CD4-positive, CD25-positive, alpha-beta regulatory T cell (primary cell): ENCODE results near the gene POMGNT2. TPM values are rescaled to one million over a fixed set of nuclear protein-coding genes. Genes with fewer than 3 reads are reported as not detected.
A peak's percentile ranks its signal among the peaks of the same experiment; 100 is the strongest.

Experiments
- ATAC-seq, 2 donors: fragments of 150-1000 bp; cut with Tn5 transposase; one replicate each; pipeline ENCODE4 v1.10.0; 2021; ENCODE audit warnings: low read depth in 2 of 2, moderate number of reproducible peaks in 2 of 2, moderate library complexity in 1 of 2
- DNase-seq, 3 donors: peaks; one replicate each; pipeline versions ENCODE4 v3.0.0 to v3.0.0-alpha.2; 2012 to 2022; ENCODE audit warnings: mixed read lengths in 1 of 3
- H3K27ac ChIP-seq: one replicate; pipeline ENCODE4 v1.7.0; 2013; ENCODE audit warnings: mild to moderate bottlenecking, low read length; ENCODE audit not compliant: insufficient read depth, poor library complexity, severe bottlenecking
- H3K27me3 ChIP-seq: one replicate; pipeline ENCODE4 v1.7.0; 2013; ENCODE audit warnings: low read length; ENCODE audit not compliant: control insufficient read depth, insufficient read depth
- H3K36me3 ChIP-seq: one replicate; pipeline ENCODE4 v1.7.0; 2013; ENCODE audit warnings: mild to moderate bottlenecking, low read length, moderate library complexity; ENCODE audit not compliant: control insufficient read depth, insufficient read depth
- H3K4me1 ChIP-seq: 2 replicates; pipeline ENCODE4 v1.7.0; 2013; ENCODE audit warnings: mild to moderate bottlenecking, low read length; ENCODE audit not compliant: insufficient read depth, control insufficient read depth, poor library complexity, severe bottlenecking
- H3K4me3 ChIP-seq: one replicate; pipeline ENCODE4 v1.7.0; 2013; ENCODE audit warnings: low read depth, mild to moderate bottlenecking, low read length, moderate library complexity
- H3K9me3 ChIP-seq, 2 experiments: 1 replicate in 1 of 2; 2 replicates in 1 of 2; pipeline ENCODE4 v1.7.0; 2013; ENCODE audit warnings: low read length in 2 of 2, mild to moderate bottlenecking in 1 of 2, moderate library complexity in 1 of 2; ENCODE audit not compliant: control insufficient read depth in 2 of 2
- H3K27ac Mint-ChIP-seq, 3 donors: one replicate each; pipeline ENCODE4 v1.8.0; 2020 to 2022; ENCODE audit warnings: mild to moderate bottlenecking in 3 of 3, mixed read lengths in 3 of 3, moderate library complexity in 2 of 3
- H3K27me3 Mint-ChIP-seq: one replicate; pipeline ENCODE4 v1.8.0; 2022; ENCODE audit warnings: mild to moderate bottlenecking, mixed read lengths
- H3K36me3 Mint-ChIP-seq: one replicate; pipeline ENCODE4 v1.8.0; 2020; ENCODE audit warnings: mixed read lengths
- H3K4me1 Mint-ChIP-seq, 4 donors: one replicate each; pipeline ENCODE4 v1.8.0; 2020 to 2022; ENCODE audit warnings: mixed read lengths in 4 of 4, mild to moderate bottlenecking in 1 of 4
- H3K4me3 Mint-ChIP-seq, 4 donors: one replicate each; pipeline ENCODE4 v1.8.0; 2020 to 2022; ENCODE audit warnings: mild to moderate bottlenecking in 4 of 4, mixed read lengths in 4 of 4, moderate library complexity in 3 of 4
- H3K9me3 Mint-ChIP-seq, 7 donors: one replicate each; pipeline ENCODE4 v1.8.0; 2020 to 2022; ENCODE audit warnings: mixed read lengths in 7 of 7, mild to moderate bottlenecking in 3 of 7, moderate library complexity in 2 of 7
- polyA plus RNA-seq, 4 donors: library from polyadenylated mRNA; unstranded; fragments of 300-500 nt; fragmentation: Illumina TruSeq; gene quantifications; one replicate each; pipeline ENCODE4 v1.2.3, GENCODE V29; 2021
- total RNA-seq: library from RNA; stranded (reverse); gene quantifications from one replicate; pipeline ENCODE4 v1.2.3, GENCODE V29; 2022

Gene POMGNT2
- total and polyA plus RNA-seq, 5 donors from 2014 or later, result 1.7 to 6.3 (median 2.9) TPM

DNA sequence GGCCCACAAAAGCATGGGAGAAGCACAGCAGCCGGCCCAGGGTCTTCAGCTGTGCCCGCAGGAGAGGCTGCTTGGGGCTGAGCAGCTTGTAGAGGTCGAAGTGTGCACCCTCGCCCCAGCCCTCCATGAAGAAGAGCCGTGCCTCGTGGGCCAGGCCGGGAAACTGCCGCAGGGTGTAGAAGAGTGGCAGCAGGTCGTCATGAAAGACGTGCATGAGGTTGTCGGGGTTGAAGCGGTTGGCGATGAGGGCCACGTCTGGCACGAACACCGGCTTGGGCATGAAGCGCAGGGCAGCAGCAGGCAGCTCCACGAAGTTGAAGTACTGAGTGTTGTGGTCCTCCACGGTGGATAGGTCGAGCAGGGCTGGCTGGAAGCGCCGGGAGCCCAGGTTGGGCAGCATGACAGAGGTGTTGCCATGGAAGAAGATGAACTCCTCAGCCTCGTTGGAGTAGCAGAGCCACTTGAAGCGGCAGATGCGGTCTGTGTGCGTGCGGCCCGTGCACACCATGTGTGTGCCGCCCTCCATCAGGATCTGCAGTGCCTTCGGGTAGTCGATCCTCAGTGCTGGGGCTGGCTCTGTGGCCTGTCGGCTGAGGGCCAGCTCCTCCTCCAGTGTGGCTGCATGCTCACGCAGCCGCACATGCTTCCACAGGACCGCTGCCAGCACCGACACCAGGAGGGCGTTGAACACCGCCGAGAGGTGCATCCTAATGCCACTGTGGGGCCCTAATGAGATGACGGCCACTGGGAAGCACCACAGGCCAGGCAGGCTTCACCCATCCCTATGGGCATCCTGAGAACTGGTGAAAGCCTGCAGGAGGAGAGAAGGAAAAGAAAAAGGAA is 24.9 kb downstream of the POMGNT2 start:
- Histone ChIP-seq H3K27ac (no peak overlapping the region), H3K36me3 (peaks cover 12% of the 10 kb centered on the region), H3K4me3 (no peak overlapping the region), H3K9me3 (peaks cover 3 to 17% of the 10 kb centered on the region in 2 experiments), H3K4me1 (no peaks in the 10 kb centered on the region), H3K27me3 (no peaks in the 10 kb centered on the region)
- no peak for DNase-seq
- Mint-ChIP-seq H3K4me1 (no peaks in the 10 kb centered on the region), H3K27ac (no peak overlapping the region), H3K36me3 (peaks cover 62% of the 10 kb centered on the region), H3K4me3 (no peak overlapping the region), H3K9me3 (peaks cover 0 to 21% (median 2%) of the 10 kb centered on the region in 7 donors), H3K27me3 (no peaks in the 10 kb centered on the region)
- ATAC-seq, result no peak

DNA sequence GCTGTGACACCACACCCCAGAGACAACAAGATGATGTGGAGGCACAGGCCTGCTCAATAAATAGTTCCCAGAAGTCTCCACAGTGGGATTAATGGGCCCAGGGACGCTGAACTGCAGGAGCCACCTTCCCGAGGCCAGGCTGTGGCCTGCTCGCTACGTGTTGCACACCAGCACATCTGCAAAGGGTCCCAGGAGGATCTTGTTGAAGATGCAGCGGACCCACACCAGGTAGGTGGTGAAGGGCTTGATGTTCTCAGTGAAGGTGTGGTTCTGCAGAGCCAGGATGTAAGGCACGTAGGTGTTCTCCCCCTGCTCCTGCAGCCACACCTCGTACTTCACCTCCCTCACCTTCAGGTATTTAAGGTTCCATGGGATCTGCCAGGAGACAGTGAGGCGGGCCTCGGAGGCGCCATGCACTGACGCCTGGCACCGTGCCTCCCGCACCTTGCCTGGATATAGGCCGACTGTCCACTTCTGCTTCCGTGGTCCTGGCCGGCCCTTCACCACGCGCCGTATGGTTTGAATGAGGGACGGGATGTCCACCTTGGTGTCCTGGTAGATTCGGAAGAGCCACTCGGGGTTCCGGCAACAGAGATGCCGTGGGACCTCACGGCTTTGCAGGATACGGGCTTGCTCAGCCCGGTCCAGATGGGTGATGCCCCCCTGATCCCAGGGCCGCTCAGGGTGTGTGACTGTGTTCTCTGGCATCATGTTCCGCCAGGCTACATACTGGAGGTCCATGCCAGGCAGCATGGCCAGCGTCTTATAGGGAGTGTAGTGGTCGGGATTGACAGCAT is 26.1 kb downstream of the POMGNT2 start:
- Mint-ChIP-seq H3K27me3 (no peaks in the 10 kb centered on the region), H3K4me3 (no peak overlapping the region), H3K4me1 (no peaks in the 10 kb centered on the region), H3K9me3 (peaks cover 0 to 21% (median 2%) of the 10 kb centered on the region in 7 donors), H3K27ac (no peak overlapping the region), H3K36me3 (peaks cover 62% of the 10 kb centered on the region)
- Histone ChIP-seq H3K4me1 (no peaks in the 10 kb centered on the region), H3K36me3 (peaks cover 12% of the 10 kb centered on the region), H3K27me3 (no peaks in the 10 kb centered on the region), H3K27ac (no peak overlapping the region), H3K4me3 (no peak overlapping the region), H3K9me3 (peaks cover 3 to 17% of the 10 kb centered on the region in 2 experiments)
- no peak for DNase-seq
- ATAC-seq, result no peak

DNA sequence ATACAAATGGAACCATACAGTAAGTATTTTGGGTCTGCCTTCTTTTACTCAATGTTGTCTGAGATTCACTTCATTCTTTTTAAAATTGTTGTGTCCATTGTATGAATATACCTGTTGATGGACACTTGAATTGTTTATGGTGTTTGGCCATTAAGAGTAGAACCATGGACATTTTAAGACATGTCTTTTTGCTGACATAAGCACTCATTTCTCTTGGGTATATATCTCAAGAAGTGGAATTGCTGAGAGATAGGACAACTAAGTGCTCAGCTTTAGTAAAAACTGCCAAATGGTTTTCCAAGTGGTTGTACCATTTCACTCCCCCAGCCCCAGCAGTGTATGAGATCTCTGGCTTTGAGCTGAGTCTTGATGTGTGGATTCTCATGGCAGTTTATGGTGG is 28.2 kb downstream of the POMGNT2 start:
- ATAC-seq (no peak), DNase-seq (no peak)
- H3K36me3 ChIP-seq, result peaks cover 12% of the 10 kb centered on the region
- peaks cover 2 to 16% of the 10 kb centered on the region in 2 experiments for H3K9me3 ChIP-seq
- H3K4me3 ChIP-seq, result no peak overlapping the region
- no peaks in the 10 kb centered on the region for H3K4me1 Mint-ChIP-seq
- H3K27me3 ChIP-seq, result no peaks in the 10 kb centered on the region
- no peaks in the 10 kb centered on the region for H3K4me1 ChIP-seq
- H3K27ac ChIP-seq, result no peak overlapping the region
- no peak overlapping the region for H3K27ac Mint-ChIP-seq
- H3K36me3 Mint-ChIP-seq, result peaks cover 45% of the 10 kb centered on the region
- H3K27me3 Mint-ChIP-seq, result no peaks in the 10 kb centered on the region
- H3K9me3 Mint-ChIP-seq, result peaks cover 0 to 8% (median 2%) of the 10 kb centered on the region in 7 donors
- H3K4me3 Mint-ChIP-seq, result no peak overlapping the region

DNA sequence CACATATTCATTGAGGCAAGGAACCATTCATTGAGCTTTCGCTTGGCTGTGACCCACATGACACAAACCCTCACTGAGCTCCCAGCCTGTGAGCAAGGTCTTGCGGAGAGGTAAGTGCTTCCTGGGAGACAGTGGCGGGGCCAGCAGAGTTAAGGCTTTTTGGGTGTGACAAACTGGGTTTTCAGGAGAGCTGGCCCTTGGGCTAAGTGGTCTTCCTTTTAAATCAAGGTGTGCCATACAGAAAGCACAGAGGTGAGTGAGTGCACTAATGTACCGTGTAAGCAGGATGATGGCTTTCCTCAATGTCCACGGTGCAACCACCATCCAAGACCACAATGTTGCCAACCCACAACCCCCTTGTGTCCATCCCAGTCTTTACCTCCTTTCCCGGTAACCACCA is 28.6 kb downstream of the POMGNT2 start:
- Mint-ChIP-seq H3K4me3 (no peak overlapping the region), H3K9me3 (peaks cover 0 to 4% (median 1%) of the 10 kb centered on the region in 7 donors), H3K36me3 (peaks cover 40% of the 10 kb centered on the region), H3K27ac (peak overlapping the region in 1 of 3 donors; percentile 39), H3K4me1 (no peaks in the 10 kb centered on the region), H3K27me3 (no peaks in the 10 kb centered on the region)
- Histone ChIP-seq H3K4me3 (no peak overlapping the region), H3K36me3 (peaks cover 10% of the 10 kb centered on the region), H3K27ac (no peak overlapping the region), H3K27me3 (no peaks in the 10 kb centered on the region), H3K9me3 (peaks cover 0 to 11% of the 10 kb centered on the region in 2 experiments), H3K4me1 (no peaks in the 10 kb centered on the region)
- no peak for DNase-seq
- ATAC-seq, result no peak

DNA sequence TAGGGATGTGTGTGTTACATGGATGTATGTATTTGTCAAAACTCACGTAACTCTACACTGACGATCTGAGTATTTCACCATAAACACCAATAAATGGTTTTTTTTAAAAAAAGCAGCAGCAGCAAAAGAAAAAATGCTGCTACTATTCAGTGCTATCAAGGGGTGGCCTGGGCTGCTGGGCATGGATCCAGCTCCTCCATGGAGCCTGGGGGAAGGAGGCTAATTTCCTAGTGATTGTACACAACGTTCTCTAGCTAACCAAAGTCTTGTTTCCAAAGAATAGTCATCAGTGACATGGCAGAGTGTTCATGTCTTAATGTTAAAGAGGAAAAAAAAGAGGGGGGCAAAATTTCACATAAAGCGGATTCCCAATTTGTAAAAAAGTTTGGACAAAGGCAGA is 29.0 kb downstream of the POMGNT2 start:
- DNase-seq (no peak), ATAC-seq (no peak)
- Mint-ChIP-seq H3K27ac (peak overlapping the region in 1 of 3 donors; percentile 39), H3K36me3 (peaks cover 38% of the 10 kb centered on the region), H3K9me3 (peaks cover 0 to 3% (median 0%) of the 10 kb centered on the region in 7 donors), H3K4me3 (no peak overlapping the region), H3K4me1 (no peaks in the 10 kb centered on the region), H3K27me3 (no peaks in the 10 kb centered on the region)
- Histone ChIP-seq H3K36me3 (peaks cover 7% of the 10 kb centered on the region), H3K27ac (no peak overlapping the region), H3K27me3 (no peaks in the 10 kb centered on the region), H3K4me3 (no peak overlapping the region), H3K9me3 (peaks cover 0 to 7% of the 10 kb centered on the region in 2 experiments), H3K4me1 (no peaks in the 10 kb centered on the region)

DNA sequence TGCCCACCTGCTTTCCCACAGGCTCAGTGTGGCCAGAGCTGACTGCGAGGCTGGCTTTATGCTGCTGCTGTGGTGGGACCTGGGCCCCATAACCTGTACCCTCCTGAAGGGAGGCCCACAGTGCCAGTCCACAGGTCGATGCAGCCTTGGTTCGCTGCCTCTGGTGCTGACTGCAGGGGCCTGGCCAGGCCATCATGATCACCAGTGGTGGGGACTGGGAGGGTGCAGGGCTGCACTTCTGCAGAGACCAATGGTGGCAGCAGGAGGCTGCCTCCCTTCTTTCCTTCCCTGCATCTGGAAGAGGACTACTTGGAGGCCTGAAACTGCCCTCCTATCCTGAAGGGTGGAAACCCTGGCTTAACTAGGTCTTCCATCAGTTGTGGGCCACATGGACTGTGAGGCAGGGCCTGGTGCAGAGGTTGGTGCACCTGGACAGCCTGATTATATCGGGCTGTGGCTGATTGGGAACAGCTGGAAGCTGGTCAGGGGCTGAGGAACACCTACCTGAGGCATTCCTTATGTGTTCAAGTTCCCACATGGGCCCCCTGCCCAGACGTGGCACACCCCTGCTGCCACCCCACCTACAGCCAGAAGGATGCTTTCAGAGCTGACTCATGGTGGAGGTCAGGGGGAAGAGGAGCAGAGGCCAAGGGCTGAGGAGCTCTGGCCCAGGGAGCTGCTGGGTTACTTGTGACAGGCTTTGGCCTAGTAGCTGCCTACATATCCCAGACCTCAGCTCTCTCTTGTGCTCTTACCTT is 29.8 kb downstream of the POMGNT2 start:
- no peaks in the 10 kb centered on the region for H3K9me3 ChIP-seq
- H3K27me3 ChIP-seq, result no peaks in the 10 kb centered on the region
- no peak overlapping the region for H3K27ac ChIP-seq
- no peak overlapping the region for H3K4me3 ChIP-seq
- DNase-seq (no peak), ATAC-seq (no peak)
- Mint-ChIP-seq H3K9me3 (peaks cover 0 to 3% (median 0%) of the 10 kb centered on the region in 7 donors), H3K4me1 (no peaks in the 10 kb centered on the region), H3K27me3 (no peaks in the 10 kb centered on the region), H3K36me3 (peaks cover 36% of the 10 kb centered on the region), H3K4me3 (no peak overlapping the region), H3K27ac (no peak overlapping the region)
- peaks cover 3% of the 10 kb centered on the region for H3K36me3 ChIP-seq
- no peaks in the 10 kb centered on the region for H3K4me1 ChIP-seq

DNA sequence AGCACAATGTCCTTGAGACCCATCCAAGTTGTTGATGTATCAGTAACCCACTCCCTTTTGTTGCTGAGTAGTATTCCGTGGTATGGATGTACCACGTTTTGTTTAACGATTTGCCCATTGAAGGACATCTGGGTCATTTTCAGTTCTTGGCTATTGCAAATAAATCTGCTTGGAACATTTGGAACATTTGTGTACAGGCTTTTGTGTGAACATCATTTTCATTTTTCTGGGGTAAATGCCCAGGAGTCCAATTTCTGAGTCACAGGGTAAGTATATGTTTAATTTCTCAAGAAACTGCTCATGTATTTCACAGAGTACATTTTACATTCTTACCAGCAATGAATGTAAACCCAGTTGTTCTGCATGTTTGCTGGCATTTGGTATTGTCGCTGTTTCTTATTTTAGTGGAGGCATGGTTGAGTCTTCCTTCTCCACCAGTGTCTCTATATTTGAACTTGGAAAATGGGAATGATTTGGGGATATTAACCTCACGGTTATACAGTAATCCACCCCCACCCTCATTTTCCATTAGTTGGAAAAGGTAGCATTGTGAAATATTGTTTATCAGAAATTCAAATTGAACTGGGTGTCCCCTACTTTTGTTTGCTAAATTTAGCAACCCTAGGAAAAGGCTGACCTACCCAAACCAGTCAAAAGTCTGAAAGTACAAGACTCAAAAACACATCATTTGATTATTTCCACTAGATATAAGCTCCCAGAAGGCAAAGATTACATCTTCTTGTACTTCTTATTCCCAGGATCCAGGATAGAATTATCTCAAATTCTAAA is 30.8 kb downstream of the POMGNT2 start:
- H3K4me1 Mint-ChIP-seq, result no peaks in the 10 kb centered on the region
- no peak overlapping the region for H3K27ac Mint-ChIP-seq
- no peak overlapping the region for H3K4me3 Mint-ChIP-seq
- no peak overlapping the region for H3K4me3 ChIP-seq
- no peak overlapping the region for H3K27ac ChIP-seq
- no peaks in the 10 kb centered on the region for H3K27me3 ChIP-seq
- H3K36me3 ChIP-seq, result peaks cover 3% of the 10 kb centered on the region
- DNase-seq (no peak), ATAC-seq (no peak)
- peaks cover 27% of the 10 kb centered on the region for H3K36me3 Mint-ChIP-seq
- H3K4me1 ChIP-seq, result no peaks in the 10 kb centered on the region
- H3K9me3 ChIP-seq, result no peaks in the 10 kb centered on the region
- no peaks in the 10 kb centered on the region for H3K27me3 Mint-ChIP-seq
- H3K9me3 Mint-ChIP-seq, result peaks cover 0 to 3% (median 0%) of the 10 kb centered on the region in 7 donors
